Activated CD8-positive, alpha-beta T cell treated with anti-CD3 and anti-CD28 coated beads for 36 hours (primary cell): ENCODE results near the gene B3GNT5. TPM values are rescaled to one million over a fixed set of nuclear protein-coding genes. Genes with fewer than 3 reads are reported as not detected.

ENCODE experiments used
- ATAC-seq: fragments of 200-7000 bp; cut with Tn5 transposase; one replicate; pipeline ENCODE4 v1.10.0; 2021; ENCODE audit warnings: mild to moderate bottlenecking, moderate library complexity
- CTCF ChIA-PET: fragments of 350-600 bp; sonication (Branson Sonifier 250); formaldehyde crosslinking; loops from one replicate; lab custom pipeline; 2021; ENCODE audit warnings: antibody characterized with exemption; lab: Charles Lee
- POLR2A ChIA-PET: fragments of 350-600 bp; sonication (Branson Sonifier 250); formaldehyde crosslinking; loops from one replicate; lab custom pipeline; 2021; ENCODE audit warnings: antibody characterized with exemption; lab: Charles Lee
- DNase-seq: peaks from one replicate; pipeline ENCODE4 v3.0.0-alpha.2; 2020
- H3K27ac Mint-ChIP-seq: one replicate; pipeline ENCODE4 v1.8.0; 2021; ENCODE audit warnings: mild to moderate bottlenecking, mixed read lengths
- H3K27me3 Mint-ChIP-seq: one replicate; pipeline ENCODE4 v1.8.0; 2021; ENCODE audit warnings: mixed read lengths
- H3K36me3 Mint-ChIP-seq: one replicate; pipeline ENCODE4 v1.8.0; 2021; ENCODE audit warnings: low read depth, mixed read lengths
- H3K4me1 Mint-ChIP-seq: one replicate; pipeline ENCODE4 v1.8.0; 2021; ENCODE audit warnings: low read depth, mixed read lengths
- H3K4me3 Mint-ChIP-seq: one replicate; pipeline ENCODE4 v1.8.0; 2021; ENCODE audit warnings: mild to moderate bottlenecking, moderate library complexity, mixed read lengths
- H3K9me3 Mint-ChIP-seq: one replicate; pipeline ENCODE4 v1.8.0; 2021; ENCODE audit warnings: mixed read lengths
- CTCF ChIP-seq: fragments of 200-600 bp; IDR thresholded peaks from one replicate; pipeline ENCODE4 v1.8.0; 2022; ENCODE audit warnings: antibody characterized with exemption, mild to moderate bottlenecking
- intact Hi-C: fragments of 100-400 bp; cut with micrococcal nuclease; formaldehyde crosslinking; loops from one replicate; pipeline ENCODE4 v1.10.0; 2022
- total RNA-seq, 2 experiments: library from RNA; stranded (reverse); gene quantifications; one replicate each; pipeline ENCODE4 v1.2.3, GENCODE V29; 2021

Gene B3GNT5
- total RNA-seq, 2 experiments from 2014 or later, result 25.8 to 26.1 TPM

- peaks cover 18% of the 10 kb centered on the region for H3K4me1 Mint-ChIP-seq
- ChIA-PET POLR2A (interaction anchor here (2.0 kb wide), 1 partner anchor 10 kb away, joined by 7 read pairs; no protein-coding TSS in a partner anchor), CTCF (no interaction called here)
Measured at GRCh38 chr3:183317271-183317670, 64.2 kb downstream of the B3GNT5 start.

GRCh38 chr3:183317886-183318865, 65.1 kb downstream of the B3GNT5 start:
- TF ChIP-seq CTCF, result no peak
- intact Hi-C loops, result no loop called here
- Mint-ChIP-seq H3K27me3 (no peaks in the 10 kb centered on the region), H3K4me3 (no peak overlapping the region), H3K4me1 (peaks cover 16% of the 10 kb centered on the region), H3K36me3 (no peaks in the 10 kb centered on the region), H3K27ac (no peak overlapping the region), H3K9me3 (no peaks in the 10 kb centered on the region)
- DNase-seq (no peak), ATAC-seq (no peak)
- CTCF ChIA-PET, result interaction anchor here (1.5 kb wide), 1 partner anchor 133 kb away, joined by 3 read pairs; no protein-coding TSS in a partner anchor
- POLR2A ChIA-PET, result interaction anchor here (1.1 to 2.0 kb wide), 2 partner anchors 10 to 11 kb away, joined by 3 to 7 read pairs; no protein-coding TSS in a partner anchor

More at GRCh38 chr3:183317271-183317670, 64.2 kb downstream of the B3GNT5 start:
- H3K27me3 Mint-ChIP-seq, result no peaks in the 10 kb centered on the region
- ATAC-seq, result no peak
- intact Hi-C loops, result no loop called here
- no peak for TF ChIP-seq CTCF
- no peak for DNase-seq
- no peak overlapping the region for H3K4me3 Mint-ChIP-seq
- no peaks in the 10 kb centered on the region for H3K9me3 Mint-ChIP-seq
- no peaks in the 10 kb centered on the region for H3K36me3 Mint-ChIP-seq
- H3K27ac Mint-ChIP-seq, result no peak overlapping the region

GRCh38 chr3:183318877-183319276, 65.8 kb downstream of the B3GNT5 start:
- Mint-ChIP-seq H3K9me3 (no peaks in the 10 kb centered on the region), H3K27ac (no peak overlapping the region), H3K36me3 (no peaks in the 10 kb centered on the region), H3K4me1 (peaks cover 13% of the 10 kb centered on the region), H3K4me3 (no peak overlapping the region), H3K27me3 (no peaks in the 10 kb centered on the region)
- POLR2A ChIA-PET, result interaction anchor here (1.1 kb wide), 1 partner anchor 11 kb away, joined by 3 read pairs; no protein-coding TSS in a partner anchor
- CTCF ChIA-PET, result interaction anchor here (1.1 to 1.5 kb wide), 3 partner anchors 17 to 134 kb away, joined by 3 read pairs; no protein-coding TSS in a partner anchor
- no peak for ATAC-seq
- no peak for DNase-seq
- no peak for TF ChIP-seq CTCF
- intact Hi-C loops, result no loop called here

- DNase-seq (no peak), ATAC-seq (peak; percentile 37)
- TF ChIP-seq CTCF, result no peak
- Mint-ChIP-seq H3K4me1 (peaks cover 12% of the 10 kb centered on the region), H3K4me3 (no peak overlapping the region), H3K27me3 (no peaks in the 10 kb centered on the region), H3K36me3 (no peaks in the 10 kb centered on the region), H3K27ac (no peak overlapping the region), H3K9me3 (no peaks in the 10 kb centered on the region)
- POLR2A ChIA-PET, result interaction anchor here (1.1 kb wide), 1 partner anchor 11 kb away, joined by 3 read pairs; no protein-coding TSS in a partner anchor
- intact Hi-C loops, result no loop called here
- CTCF ChIA-PET, result interaction anchor here (1.1 to 1.5 kb wide), 3 partner anchors 17 to 134 kb away, joined by 3 read pairs; no protein-coding TSS in a partner anchor
Measured at GRCh38 chr3:183319371-183319770, 66.3 kb downstream of the B3GNT5 start.

Other genes with a start within 250 kb of the B3GNT5 start
- gene MCCC1, start 153.8 kb upstream of the B3GNT5 start, total RNA-seq, result 10 to 100 TPM; 35.0 to 38.0 TPM
- 1 to 10 TPM; 8.5 to 9.0 TPM for gene LAMP3, start 90.5 kb upstream of the B3GNT5 start, total RNA-seq
- 1 to 10 TPM; 3.5 to 3.7 TPM for gene MCF2L2, start 175.4 kb downstream of the B3GNT5 start, total RNA-seq